ENCODE measurements around the gene RAB11FIP4. TPM values are rescaled to one million over a fixed set of nuclear protein-coding genes. Genes with fewer than 3 reads are reported as not detected.

Gene RAB11FIP4
- total RNA-seq, 1 experiment from 2014 or later: 5.3 TPM

DNA sequence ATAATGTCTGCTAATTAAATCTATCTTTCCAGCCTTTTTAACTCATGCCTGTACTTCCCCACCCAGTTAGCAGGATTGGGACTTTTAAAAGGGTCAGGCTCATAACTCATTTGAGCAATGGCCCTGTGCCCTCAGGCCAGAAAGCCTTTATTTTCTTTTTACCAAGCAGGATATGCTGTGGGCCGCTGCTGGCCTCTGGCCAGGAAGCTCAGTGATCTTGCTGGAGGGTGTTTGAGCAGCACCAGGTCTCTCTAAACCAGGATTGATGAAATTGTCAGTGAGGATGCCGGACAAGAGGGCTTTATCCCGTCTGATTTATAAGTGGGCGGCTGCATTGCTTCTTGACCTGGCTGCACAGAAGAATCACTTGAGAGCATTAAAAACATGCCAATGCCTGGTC is 187.8 kb downstream of the RAB11FIP4 start:
- peaks cover 79% of the 10 kb centered on the region for H3K36me3 ChIP-seq
- no peak overlapping the region for H3K4me3 ChIP-seq
- H3K9me3 ChIP-seq: no peaks in the 10 kb centered on the region
- no peaks in the 10 kb centered on the region for H3K27me3 ChIP-seq
- DNase-seq: peak; percentile 83

DNA sequence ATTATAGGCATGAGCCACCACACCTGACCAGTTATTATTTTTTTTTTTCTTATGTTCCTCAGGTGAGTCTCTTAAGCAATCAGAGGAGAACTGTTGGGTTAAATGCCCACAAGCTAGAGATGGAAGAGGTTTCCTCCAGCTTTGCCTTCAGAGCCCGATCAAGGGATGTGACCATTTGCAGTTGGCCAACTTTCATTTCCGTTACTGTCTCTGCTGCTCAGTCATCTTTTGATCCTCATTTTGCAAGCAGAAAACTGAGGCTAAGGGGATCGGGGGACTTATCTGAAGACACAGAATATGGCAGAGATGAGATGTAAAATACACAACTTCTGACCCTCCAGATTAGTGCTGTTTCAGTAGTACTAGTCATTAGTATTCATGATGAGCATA is 188.8 kb downstream of the RAB11FIP4 start:
- Histone ChIP-seq H3K36me3 (peaks cover 79% of the 10 kb centered on the region), H3K9me3 (no peaks in the 10 kb centered on the region), H3K4me3 (no peak overlapping the region), H3K27me3 (no peaks in the 10 kb centered on the region)
- no peak for DNase-seq

DNA sequence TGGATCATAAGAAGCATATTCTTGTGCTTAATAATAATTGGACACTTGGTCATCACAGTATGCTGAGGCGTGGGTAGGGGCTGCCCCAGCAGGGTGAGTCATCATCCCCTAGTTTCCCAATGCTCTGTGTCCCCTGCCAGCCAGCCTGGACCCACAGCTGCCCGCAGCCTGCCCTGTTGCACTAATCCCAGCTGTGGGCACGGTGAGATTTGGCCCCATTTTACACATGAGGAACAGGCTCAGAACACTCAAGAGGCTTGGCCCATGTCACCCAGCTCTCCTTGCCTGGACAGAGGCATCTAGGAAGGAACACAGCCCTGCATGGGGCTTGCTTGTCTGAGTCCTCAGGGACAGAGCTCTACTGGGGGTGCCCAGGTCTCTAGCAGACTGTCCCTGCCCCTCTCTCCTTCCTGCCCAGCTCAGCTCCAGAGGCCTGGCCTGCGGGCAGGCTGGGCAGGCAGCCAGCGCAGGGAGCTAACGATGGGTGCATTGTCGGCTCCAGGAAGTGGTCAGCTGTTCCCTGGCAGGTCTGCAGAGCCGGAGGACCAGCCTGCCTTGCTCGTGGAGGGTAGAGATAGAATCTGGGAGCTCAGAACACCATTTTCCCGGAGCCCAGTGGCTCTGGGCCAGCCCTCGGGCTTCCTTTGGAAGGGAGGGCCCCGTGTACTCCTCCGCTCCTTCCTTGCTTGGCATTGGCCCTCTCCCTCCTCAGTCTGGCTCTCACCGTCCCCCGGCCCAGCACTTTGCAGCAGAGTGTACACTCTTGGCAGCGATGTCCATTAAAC is 189.4 kb downstream of the RAB11FIP4 start:
- Histone ChIP-seq H3K27me3 (no peaks in the 10 kb centered on the region), H3K36me3 (peaks cover 79% of the 10 kb centered on the region), H3K9me3 (no peaks in the 10 kb centered on the region), H3K4me3 (no peak overlapping the region)
- DNase-seq: peak; percentile 98

DNA sequence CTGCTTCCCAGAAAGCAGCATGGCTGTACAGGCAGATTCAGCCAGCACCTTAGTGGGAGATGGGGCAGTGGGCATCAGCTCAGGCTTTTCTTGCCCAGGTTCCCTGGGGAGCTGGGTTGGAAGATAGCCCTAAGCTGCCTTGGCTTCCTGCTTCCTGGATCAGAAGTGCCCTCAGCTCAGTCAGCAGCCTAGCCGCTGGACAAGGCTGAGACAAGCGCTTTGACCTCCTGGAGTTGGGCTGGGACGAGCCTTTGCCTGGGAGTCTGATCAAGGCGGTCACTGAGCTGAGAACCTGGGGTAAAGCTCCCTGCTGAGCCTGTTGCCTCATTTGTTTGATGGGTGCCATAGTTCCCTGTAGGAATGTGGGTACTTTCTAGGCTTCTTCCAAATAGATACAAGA is 190.0 kb downstream of the RAB11FIP4 start:
- Histone ChIP-seq H3K36me3 (peaks cover 81% of the 10 kb centered on the region), H3K4me3 (no peak overlapping the region), H3K9me3 (no peaks in the 10 kb centered on the region), H3K27me3 (no peaks in the 10 kb centered on the region)
- DNase-seq: peak; percentile 94

- H3K9me3 ChIP-seq: no peaks in the 10 kb centered on the region
- no peak overlapping the region for H3K4me3 ChIP-seq
- peak; percentile 81 for DNase-seq
- H3K36me3 ChIP-seq: peaks cover 81% of the 10 kb centered on the region
- no peaks in the 10 kb centered on the region for H3K27me3 ChIP-seq
These were observed 190.9 kb downstream of the RAB11FIP4 start for GRCh38 chr17:31582151-31582907.

DNA sequence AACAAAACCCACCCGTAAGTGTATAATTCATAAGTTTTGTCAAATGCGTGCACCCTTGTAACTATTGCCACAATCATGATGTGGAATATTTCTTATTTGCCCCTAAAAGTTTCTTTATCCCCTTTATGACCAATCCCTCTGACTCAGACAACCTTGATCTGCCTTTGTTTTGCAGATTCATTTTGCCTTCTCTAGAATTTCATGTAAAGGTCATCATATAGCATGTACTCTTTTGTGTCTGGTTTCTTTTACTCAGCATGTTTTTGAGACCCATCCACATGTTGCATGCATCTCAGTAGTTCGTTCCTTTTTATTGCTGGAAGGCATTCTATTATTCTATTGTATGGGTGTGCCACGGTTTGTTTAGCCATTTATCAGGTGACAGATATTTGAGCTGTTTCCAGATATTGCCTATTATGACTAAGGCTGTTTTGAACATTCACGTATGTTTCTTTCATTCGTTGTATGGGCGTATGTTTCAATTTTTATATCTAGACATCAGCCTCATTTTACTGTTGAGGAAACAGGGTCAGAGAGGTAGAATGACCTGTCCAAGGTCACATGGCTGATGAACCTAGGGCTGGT is 192.4 kb downstream of the RAB11FIP4 start:
- Histone ChIP-seq H3K9me3 (no peaks in the 10 kb centered on the region), H3K27me3 (no peaks in the 10 kb centered on the region), H3K36me3 (peaks cover 82% of the 10 kb centered on the region), H3K4me3 (no peak overlapping the region)
- no peak for DNase-seq

DNA sequence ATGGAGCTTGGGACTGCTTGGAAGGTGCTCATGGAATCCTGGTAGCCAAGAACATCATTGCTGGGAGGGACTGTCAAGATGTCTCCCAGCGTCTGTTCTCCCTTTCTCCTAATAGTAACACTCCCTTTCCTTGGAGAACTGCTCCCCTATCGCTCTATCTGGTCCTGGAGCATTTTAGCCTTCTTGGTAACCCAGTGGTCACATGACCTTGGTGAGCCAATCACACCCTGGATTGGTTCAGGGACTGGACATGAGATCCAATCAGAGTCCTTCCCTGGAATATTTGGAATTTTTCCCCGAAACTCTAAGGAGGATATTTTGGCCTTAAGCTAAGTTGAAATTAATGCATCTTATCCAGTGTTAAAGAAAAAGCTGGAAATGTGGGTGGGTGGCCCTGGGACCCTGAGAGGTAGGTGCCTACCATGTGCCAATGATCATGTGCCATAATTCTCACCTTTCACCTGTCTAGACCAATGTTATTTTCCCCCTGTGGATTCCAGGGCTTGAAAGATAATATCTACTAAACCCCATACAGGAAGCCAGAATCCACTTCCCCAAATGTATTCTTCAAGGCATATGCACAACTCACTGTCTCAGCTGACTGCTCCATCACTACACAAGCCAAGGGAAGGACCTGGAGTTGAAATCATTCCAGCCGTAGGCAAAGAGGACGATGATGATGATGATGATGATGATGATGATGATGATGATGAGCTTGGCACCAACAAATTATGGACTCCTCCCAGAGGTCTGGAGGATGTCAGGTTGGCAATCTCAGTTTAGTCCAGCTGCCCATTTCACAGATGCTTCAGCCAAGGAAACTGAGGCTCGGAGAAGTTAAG is 193.2 kb downstream of the RAB11FIP4 start:
- Histone ChIP-seq H3K36me3 (peaks cover 82% of the 10 kb centered on the region), H3K9me3 (no peaks in the 10 kb centered on the region), H3K27me3 (no peaks in the 10 kb centered on the region), H3K4me3 (no peak overlapping the region)
- no peak for DNase-seq

DNA sequence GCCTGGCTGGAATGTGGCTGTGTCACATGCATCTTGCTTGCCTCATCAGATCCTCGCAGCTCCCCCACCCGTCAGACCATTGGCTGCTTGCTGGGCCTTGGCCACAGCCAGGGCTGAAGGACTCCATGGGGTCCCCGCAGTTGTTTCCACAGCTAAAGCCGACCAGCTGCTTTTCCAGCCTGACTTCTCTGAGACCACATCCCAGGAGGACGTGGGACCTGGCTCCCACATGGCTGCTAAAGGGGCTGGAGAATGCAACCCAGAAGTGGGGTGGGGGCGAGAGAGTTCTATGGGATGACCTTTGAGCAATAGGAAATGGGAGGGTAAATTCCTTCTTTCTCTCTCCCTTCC is 193.8 kb downstream of the RAB11FIP4 start:
- no peak for DNase-seq
- Histone ChIP-seq H3K9me3 (no peaks in the 10 kb centered on the region), H3K27me3 (no peaks in the 10 kb centered on the region), H3K36me3 (peaks cover 84% of the 10 kb centered on the region), H3K4me3 (no peak overlapping the region)

DNA sequence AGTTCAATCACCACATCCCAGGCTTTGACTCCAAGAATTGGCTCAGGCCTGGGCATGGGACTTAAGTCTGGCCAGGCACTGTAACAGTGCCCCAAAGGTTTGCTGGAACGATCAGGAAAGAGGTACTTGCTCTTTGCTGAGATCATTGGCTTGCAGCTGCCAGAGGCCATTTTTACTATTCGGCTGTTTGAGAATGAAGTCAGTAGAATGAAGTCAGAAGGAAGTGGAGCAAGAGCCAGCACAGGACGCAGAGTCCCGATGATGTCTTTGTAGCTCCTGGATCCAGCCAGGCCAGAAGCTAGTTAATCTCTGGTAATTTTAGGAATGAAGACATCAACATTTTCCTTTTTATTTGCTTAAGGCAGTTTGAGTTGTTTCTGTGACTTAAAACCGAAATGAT is 195.5 kb downstream of the RAB11FIP4 start:
- Histone ChIP-seq H3K36me3 (peaks cover 98% of the 10 kb centered on the region), H3K27me3 (no peaks in the 10 kb centered on the region), H3K9me3 (no peaks in the 10 kb centered on the region), H3K4me3 (no peak overlapping the region)
- peak; percentile 70 for DNase-seq

- Histone ChIP-seq H3K9me3 (no peaks in the 10 kb centered on the region; the same call in 1 of the 2 replicates), H3K4me3 (no peak overlapping the region), H3K36me3 (peaks cover 98% of the 10 kb centered on the region), H3K27me3 (no peaks in the 10 kb centered on the region)
- DNase-seq: no peak
These were observed 196.0 kb downstream of the RAB11FIP4 start for GRCh38 chr17:31587462-31587861.

Other genes starting within 250 kb of the RAB11FIP4 start
- not detected in 2 replicates for gene OMG, start 94.4 kb upstream of the RAB11FIP4 start, total RNA-seq (2014; rRNA removed; shearing (Covaris generic); ENCODE audit: low replicate concordance)
- not detected in 2 replicates for gene EVI2B, start 77.6 kb upstream of the RAB11FIP4 start, total RNA-seq (2014; rRNA removed; shearing (Covaris generic); ENCODE audit: low replicate concordance)
- gene EVI2A, start 70.1 kb upstream of the RAB11FIP4 start, total RNA-seq (2014; rRNA removed; shearing (Covaris generic); ENCODE audit: low replicate concordance): 0.39 and 0.66 TPM in 2 replicates